Measurements from ENCODE around the gene CHMP4A. TPM values are rescaled to one million over a fixed set of nuclear protein-coding genes. Genes with fewer than 3 reads are reported as not detected.

The CHMP4A gene
- total and polyA plus RNA-seq, 2 of the 13 experiments (the other 11 are each of a cell fraction or from before 2014, with no cell fraction given) = 83.6 to 113 TPM

DNA sequence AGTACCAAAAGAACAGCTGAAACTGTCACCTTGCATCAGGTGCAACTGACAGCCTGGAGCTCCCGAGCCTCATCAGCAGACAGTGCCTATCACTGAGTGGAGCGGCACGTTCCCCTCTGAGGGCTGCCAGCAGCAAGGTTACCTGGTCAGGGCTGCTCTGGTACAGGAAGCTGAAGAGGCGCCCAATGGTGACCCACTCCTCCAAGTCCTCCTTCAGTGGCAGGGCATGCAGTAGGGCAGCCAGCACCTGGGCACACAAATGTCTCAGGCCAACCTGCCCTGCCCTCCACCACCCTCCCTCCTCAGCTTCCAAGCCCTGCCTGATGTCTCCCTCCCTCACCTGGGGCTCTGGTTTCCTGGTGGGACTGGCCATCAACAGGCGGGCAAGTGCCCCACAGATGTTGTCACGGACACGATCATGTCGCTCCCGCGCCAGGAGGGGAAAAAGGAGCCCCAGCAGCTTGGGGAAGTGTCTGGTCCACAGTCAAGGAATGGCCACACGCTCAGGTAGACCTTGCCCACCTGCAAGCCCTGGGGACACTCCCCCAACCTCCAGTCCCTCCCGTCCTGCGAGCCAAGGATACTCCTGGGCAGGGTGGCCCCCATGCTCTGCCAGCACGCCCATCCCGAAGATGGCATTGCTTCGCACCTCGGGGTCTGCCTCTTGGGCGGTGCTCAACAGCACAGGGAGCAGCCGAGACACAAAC, 31.8 kb downstream of the CHMP4A start (continued):
- TF ChIP-seq PRMT3 (CRISPR knock-in tag; IDR thresholded peaks at IDR 0.05; ENCODE audit: borderline replicate concordance, low read depth) (no peak), AGO2 (optimal IDR thresholded peaks at IDR 0.05; ENCODE audit: low read depth, low read length) (peak; percentile 97), ZNF674 (CRISPR knock-in tag; IDR thresholded peaks at IDR 0.05; ENCODE audit: low read depth) (no peak), TEAD2 (CRISPR knock-in tag; IDR thresholded peaks at IDR 0.05) (no peak), RXRA (CRISPR knock-in tag; IDR thresholded peaks at IDR 0.05) (no peak), YY1 (IDR thresholded peaks at IDR 0.05; ENCODE audit: insufficient read depth, insufficient replicate concordance, low read depth, low read length) (no peak), HIVEP1 (CRISPR knock-in tag; IDR thresholded peaks at IDR 0.05) (0 out of 2 replicates have a peak, but pooled peaks have one; percentile 22), SMC3 (IDR thresholded peaks at IDR 0.05; ENCODE audit: low read length) (no peak), ZMYM4 (CRISPR knock-in tag; IDR thresholded peaks at IDR 0.05) (no peak), RXRB (CRISPR knock-in tag; IDR thresholded peaks at IDR 0.05; ENCODE audit: borderline replicate concordance) (no peak), GZF1 (CRISPR knock-in tag; IDR thresholded peaks at IDR 0.05) (no peak)
- TF ChIP-seq, protein P1, sequence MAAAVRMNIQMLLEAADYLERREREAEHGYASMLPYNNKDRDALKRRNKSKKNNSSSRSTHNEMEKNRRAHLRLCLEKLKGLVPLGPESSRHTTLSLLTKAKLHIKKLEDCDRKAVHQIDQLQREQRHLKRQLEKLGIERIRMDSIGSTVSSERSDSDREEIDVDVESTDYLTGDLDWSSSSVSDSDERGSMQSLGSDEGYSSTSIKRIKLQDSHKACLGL (CRISPR knock-in tag; IDR thresholded peaks at IDR 0.05) = 0 out of 2 replicates have a peak, but pooled peaks have one; percentile 20
- TF ChIP-seq, protein P2, sequence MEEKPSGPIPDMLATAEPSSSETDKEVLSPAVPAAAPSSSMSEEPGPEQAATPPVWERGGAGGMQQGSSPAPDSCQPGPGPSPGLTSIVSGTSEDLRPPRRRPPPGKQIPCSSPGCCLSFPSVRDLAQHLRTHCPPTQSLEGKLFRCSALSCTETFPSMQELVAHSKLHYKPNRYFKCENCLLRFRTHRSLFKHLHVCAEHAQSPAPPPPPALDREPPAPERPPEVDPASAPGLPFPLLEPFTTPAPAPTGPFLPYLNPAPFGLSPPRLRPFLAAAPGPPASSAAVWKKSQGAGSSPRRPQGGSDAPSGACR (CRISPR knock-in tag; IDR thresholded peaks at IDR 0.05) = no peak
- TF ChIP-seq, protein P3, sequence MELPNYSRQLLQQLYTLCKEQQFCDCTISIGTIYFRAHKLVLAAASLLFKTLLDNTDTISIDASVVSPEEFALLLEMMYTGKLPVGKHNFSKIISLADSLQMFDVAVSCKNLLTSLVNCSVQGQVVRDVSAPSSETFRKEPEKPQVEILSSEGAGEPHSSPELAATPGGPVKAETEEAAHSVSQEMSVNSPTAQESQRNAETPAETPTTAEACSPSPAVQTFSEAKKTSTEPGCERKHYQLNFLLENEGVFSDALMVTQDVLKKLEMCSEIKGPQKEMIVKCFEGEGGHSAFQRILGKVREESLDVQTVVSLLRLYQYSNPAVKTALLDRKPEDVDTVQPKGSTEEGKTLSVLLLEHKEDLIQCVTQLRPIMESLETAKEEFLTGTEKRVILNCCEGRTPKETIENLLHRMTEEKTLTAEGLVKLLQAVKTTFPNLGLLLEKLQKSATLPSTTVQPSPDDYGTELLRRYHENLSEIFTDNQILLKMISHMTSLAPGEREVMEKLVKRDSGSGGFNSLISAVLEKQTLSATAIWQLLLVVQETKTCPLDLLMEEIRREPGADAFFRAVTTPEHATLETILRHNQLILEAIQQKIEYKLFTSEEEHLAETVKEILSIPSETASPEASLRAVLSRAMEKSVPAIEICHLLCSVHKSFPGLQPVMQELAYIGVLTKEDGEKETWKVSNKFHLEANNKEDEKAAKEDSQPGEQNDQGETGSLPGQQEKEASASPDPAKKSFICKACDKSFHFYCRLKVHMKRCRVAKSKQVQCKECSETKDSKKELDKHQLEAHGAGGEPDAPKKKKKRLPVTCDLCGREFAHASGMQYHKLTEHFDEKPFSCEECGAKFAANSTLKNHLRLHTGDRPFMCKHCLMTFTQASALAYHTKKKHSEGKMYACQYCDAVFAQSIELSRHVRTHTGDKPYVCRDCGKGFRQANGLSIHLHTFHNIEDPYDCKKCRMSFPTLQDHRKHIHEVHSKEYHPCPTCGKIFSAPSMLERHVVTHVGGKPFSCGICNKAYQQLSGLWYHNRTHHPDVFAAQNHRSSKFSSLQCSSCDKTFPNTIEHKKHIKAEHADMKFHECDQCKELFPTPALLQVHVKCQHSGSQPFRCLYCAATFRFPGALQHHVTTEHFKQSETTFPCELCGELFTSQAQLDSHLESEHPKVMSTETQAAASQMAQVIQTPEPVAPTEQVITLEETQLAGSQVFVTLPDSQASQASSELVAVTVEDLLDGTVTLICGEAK (IDR thresholded peaks at IDR 0.05) = no peak
- TF ChIP-seq, protein P3 (CRISPR knock-in tag; IDR thresholded peaks at IDR 0.05) = 0 out of 2 replicates have a peak, but pooled peaks have one; percentile 24
- TF ChIP-seq, protein P4, sequence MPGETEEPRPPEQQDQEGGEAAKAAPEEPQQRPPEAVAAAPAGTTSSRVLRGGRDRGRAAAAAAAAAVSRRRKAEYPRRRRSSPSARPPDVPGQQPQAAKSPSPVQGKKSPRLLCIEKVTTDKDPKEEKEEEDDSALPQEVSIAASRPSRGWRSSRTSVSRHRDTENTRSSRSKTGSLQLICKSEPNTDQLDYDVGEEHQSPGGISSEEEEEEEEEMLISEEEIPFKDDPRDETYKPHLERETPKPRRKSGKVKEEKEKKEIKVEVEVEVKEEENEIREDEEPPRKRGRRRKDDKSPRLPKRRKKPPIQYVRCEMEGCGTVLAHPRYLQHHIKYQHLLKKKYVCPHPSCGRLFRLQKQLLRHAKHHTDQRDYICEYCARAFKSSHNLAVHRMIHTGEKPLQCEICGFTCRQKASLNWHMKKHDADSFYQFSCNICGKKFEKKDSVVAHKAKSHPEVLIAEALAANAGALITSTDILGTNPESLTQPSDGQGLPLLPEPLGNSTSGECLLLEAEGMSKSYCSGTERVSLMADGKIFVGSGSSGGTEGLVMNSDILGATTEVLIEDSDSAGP (CRISPR knock-in tag; IDR thresholded peaks at IDR 0.05; ENCODE audit: borderline replicate concordance) = 0 out of 2 replicates have a peak, but pooled peaks have one; percentile 21

All from HepG2 (cell line).